Measurements from ENCODE around the gene STX7.

GRCh38 chr6:132520953-132521352, 8.0 kb upstream of the STX7 start:
- TF ChIP-seq CTCF (IDR thresholded peaks at IDR 0.05) (no peak), POLR2A (IDR thresholded peaks at IDR 0.05) (no peak)
